Thyroid gland (tissue), 4 donors: Measurements from ENCODE around the gene TCEAL1.
"Not testable (repeated sequence)": the region's sequence is repeated elsewhere in the genome, so short reads cannot be mapped to it uniquely, and the experiment has no call there.

Experiments
- CTCF ChIP-seq, 6 experiments: fragments of 200-600 bp in 3 of 6; fragments of 450-650 bp in 3 of 6; sonication (generic) in 3 of 6; IDR thresholded peaks; one replicate each; pipeline ENCODE4 v1.5.1; 2016 to 2019; ENCODE audit warnings: antibody characterized with exemption in 6 of 6, mild to moderate bottlenecking in 2 of 6, inconsistent platforms in 1 of 6, moderate library complexity in 1 of 6
- POLR2A ChIP-seq, 2 donors: fragments of 450-650 bp; IDR thresholded peaks; one replicate each; pipeline ENCODE4 v1.6.1; 2017; ENCODE audit warnings: antibody characterized with exemption in 2 of 2, mild to moderate bottlenecking in 2 of 2, moderate library complexity in 1 of 2

GRCh38 chrX:103592295-103592694 is 36.5 kb upstream of the TCEAL1 start:
- not testable (repeated sequence) for TF ChIP-seq CTCF, POLR2A (IDR thresholded peaks at IDR 0.05)
